Glomerular visceral epithelial cell (primary cell): ENCODE measurements around the gene MSH3.
"Not testable (repeated sequence)": the region's sequence is repeated elsewhere in the genome, so short reads cannot be mapped to it uniquely, and the experiment has no call there.

Experiments used
- DNase-seq: peaks from one replicate; pipeline ENCODE4 v3.0.0-alpha.2; 2016; ENCODE audit errors: extremely low spot score

MSH3 gene

GRCh38 chr5:80755626-80756025 is 101.2 kb downstream of the MSH3 start:
- DNase-seq = peak; percentile 21

DNA sequence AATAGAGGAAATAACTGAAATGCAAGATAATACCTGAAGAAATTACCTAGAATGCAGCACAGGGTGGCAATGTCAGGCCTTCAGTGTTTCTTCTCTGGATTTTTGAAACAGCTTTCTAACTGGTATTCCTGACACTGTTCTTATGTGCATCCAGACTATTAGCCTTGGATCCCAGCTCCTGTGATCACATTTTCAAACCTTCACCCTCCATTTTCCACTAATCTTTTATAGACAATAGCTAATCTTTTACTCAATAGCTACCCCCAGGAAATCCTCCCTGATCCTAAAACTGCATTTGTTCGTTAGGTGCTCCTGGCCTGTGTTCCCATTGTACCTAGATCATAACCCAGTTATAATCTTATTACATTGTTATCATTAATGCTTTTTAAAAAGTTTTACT is 101.8 kb downstream of the MSH3 start:
- no peak for DNase-seq

DNA sequence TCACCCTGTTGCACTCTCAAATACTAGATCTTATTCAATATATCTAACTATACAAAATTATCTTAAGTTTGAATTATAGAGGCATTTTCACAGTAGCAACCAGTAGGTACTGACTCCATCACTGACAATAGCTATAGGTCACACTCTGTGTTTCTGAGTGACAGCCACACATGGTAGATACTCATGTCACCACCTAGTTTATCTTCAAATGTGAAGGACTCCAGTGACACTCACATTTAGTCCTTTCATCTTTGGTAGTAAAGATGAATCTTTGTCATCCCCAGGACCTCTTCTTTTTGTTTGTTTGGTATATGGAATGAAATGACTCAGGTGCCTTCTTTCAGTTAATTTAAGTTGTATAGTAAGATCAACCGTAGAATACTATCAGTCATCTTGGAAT is 102.8 kb downstream of the MSH3 start:
- DNase-seq = no peak

DNA sequence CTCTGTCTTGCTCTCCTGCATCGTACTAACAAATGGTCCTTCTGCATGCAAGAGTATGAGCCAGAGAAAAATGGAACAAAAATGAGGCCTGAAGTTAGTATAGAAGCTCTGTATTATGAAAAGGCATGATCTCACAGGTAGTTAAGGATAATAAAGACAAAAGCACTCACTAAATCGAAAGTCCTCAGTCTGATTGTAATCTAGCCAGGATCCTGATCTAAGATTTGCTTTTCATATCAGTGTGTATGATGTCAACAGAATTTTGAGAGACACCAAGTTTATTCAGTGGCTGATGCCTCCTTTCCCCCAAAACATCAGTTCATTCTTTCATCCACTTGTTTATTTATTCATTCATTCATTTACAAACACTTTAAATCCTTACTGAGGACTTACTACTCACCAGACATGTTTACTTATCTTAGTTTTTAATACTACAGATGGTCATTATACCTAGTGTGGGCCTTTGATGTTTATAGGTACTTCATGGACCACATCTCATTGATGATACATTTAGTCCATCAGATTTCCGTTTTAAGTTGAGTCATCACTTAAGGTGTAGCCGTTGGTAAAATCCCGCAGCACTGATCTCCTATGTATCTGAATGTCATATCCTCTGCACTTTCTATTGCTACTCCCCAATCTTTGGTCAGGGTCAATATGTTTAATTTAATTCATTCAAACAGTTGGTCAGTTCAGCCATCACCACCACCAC is 105.6 kb downstream of the MSH3 start:
- DNase-seq = no peak

DNA sequence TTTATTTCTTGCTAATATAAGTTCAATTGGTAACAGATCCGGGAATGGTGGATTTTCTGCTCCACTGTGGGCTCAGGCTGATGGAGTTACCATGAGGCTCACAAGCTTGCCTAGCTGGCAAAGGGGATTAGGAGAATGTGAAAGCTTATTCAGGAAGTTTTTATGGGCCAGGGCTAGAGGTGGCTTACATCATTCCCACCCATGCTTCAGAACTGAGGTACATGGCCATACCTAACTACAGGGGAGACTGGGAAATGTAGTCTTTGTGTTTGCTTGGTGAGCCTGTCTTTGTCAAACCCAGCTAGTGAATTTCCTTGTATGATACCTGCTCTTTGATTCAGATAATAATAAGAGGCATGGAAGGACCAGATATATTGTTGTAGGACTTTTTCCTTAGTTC is 106.2 kb downstream of the MSH3 start:
- no peak for DNase-seq

GRCh38 chr5:80761176-80761575 is 106.7 kb downstream of the MSH3 start:
- no peak for DNase-seq

DNA sequence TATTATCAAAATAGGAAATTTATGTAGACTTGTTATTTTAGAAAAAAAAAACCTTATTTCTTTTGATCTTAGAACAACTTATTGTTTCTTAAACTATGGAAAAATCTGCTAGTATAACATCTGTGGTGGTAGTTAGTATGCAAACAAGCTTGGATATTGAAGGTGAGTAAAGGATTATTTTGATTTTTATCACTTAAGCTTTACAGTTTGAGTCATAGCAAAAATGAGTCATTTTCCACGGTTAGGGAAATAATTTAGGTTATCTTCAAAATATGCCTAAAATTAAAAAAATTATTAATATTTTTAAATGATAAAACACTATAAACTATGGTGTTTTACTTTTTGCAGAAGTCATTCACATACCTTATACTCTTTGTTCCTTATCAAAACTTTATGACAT is 107.5 kb downstream of the MSH3 start:
- DNase-seq = no peak

- DNase-seq = no peak
These were observed 108.1 kb downstream of the MSH3 start for GRCh38 chr5:80762573-80762972.

GRCh38 chr5:80763211-80763610 is 108.8 kb downstream of the MSH3 start:
- DNase-seq = no peak

DNA sequence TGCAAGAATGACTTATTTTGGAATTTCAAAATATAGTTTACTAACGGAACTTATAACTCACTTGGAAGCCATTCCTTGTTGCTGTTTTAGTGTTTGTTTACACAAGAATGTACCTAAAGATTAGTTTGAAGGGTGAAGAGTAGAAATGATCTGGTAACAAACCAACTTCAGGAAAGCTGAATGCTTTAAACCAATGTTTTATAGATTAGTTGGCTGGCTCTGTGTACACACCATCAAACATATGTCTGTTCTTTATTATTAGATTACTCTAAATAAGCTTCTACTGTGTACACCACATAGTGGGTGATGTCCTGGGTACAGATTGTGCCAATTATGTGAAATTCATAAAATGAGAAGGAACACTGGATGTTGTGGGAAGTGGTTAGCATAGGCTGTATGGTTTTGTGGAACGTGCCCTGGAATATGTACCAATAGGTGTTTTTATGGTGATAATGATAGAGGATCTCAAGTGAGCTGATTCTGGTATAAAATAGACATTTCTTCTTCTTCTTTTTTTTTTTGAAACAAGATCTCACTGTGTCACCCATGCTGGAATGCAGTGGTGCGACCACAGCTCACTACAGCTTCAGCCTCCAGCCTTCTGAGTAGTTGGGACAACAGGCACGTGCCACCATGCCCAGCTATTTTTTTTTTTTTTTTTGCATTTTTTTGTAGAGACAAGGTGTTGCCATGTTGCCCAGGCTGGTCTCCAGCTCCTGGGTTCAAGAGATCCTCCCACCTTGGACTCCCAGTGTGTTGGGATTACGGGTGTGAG is 109.6 kb downstream of the MSH3 start:
- peak; percentile 30 for DNase-seq

DNA sequence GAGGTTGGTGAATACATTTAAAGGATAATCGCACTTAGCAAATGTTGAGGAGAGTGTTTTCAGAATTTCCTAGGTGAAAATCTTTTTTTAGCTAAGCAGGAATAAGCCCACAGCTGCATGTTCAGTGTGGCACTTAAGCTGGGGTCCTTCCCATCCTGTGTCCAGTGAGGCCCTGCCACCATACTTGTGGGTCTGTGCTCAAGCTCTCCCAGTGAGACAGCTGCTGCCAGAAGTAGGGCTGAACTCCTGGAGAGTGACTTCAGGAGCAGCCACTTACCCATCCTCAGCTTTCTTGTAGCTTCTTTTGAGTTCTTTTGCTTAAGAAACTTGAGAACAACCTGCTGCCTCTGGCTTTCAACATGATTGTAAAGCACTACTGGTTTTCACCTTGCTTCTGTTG is 110.3 kb downstream of the MSH3 start:
- no peak for DNase-seq

DNA sequence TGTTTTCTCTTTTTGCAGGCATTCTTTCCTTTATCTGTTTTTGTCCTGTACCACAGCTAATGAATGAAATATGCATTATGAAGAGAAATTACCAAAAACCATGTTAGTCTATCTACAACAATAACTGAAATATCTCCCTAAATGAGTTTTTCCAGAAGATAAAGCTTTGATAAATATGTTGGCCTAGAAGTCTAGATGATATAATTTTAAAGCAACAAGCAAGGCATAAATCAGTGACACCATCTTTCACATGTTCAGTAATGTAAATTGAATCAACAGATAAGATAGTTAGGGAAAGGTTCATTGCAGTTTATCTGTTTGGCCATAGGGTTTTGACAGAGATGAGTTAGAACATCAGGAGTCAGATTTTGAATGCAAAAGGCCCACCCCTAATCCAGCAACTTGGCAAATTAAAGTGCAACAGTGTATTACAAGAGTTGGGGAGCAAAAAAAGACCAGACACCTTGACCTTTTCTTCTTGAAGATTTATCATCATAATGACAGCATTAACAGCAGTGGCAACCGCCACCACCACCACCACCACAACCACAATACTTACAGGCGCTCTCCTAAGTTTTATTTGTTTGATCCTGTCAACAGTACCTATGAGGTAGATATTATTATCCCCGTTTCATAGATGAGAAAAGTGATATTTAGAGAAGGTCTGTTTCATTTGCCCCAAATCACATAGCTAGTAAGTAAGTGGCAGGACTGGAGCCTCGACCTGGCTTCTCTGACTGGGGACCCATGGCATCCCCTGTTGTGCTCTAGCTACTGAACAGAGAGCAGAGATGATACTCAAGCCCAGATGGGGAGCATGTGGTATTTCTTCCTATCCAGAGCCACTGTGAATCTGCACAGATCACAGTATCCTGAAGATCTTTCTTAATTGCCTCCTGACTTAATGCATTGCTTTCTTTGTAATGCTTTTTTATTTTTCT is 123.2 kb downstream of the MSH3 start:
- DNase-seq = no peak

GRCh38 chr5:80780024-80780423 is 125.6 kb downstream of the MSH3 start:
- no peak for DNase-seq

- no peak for DNase-seq
These were observed 126.4 kb downstream of the MSH3 start for GRCh38 chr5:80780761-80781285.

DNA sequence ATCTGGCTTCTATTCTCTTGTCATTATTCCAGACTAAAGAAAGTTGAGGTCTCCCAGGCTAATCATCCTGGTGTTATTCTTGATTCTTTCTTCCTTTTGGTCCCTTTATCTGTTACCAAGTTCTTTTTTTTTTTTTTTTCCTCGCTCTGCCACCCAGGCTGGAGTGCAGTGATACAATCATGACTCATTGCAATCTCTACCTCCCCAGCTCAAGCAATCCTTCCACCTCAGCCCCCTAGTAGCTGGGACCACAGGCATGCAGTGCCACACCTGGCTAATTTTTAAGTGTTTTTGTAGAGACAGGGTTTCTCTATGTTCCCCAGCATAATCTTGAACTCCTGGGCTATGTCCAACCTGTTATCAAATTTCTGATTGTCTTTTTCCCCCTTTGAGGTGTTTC is 126.9 kb downstream of the MSH3 start:
- DNase-seq = peak; percentile 90

DNA sequence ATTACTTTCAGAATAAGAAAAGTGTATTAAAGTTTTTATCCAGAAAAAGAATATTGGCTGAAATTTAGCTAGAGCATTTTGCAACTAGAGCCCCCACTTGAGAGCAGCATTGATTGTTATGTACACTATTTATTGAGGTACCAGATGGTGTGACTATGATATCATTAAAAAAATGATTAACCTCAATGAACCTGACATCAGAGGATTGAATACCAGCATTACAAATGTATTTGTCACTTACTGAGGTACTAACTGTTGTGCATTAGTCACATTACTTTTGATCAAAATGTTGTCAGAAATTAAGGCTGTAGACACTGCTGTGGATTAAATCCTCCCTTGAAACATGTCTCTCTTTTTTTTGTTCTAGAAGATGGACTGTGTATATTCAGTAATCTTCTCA is 128.2 kb downstream of the MSH3 start:
- peak; percentile 34 for DNase-seq

DNA sequence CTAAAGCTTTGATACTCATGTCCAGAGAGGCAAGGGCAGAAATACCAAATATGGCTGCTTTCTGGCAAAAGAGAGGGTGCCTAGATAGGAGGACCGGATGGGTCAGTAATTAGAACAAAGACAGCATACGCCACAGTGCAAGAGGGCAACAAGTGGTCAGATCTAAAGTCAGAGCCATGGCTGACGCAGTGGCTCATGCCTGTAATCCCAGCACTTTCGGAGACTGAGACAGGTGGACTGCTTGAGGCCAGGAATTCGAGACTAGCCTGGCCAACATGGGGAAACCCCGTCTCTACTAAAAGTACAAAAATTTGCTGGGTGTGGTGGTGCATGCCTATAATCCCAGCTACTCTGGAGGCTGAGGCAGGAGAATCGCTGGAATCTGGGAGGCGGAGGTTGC is 129.3 kb downstream of the MSH3 start:
- not testable (repeated sequence) for DNase-seq

DNA sequence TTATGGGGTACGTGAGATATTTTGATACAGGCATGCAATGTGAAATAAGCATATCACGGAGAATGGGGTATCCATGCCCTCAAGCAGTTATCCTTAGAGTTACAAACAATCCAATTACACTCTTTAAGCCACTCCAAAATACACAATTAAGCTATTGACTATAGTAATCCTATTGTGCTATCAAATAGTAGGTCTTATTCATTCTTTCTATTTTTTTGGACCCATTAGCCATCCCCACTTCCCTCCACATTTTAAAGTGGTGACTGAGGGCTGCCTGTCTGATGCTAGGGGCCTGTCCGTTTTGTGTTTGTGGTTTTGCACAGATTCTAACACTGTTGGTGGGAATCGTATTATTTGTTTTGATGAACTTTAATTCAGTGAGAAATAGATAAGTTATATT is 130.0 kb downstream of the MSH3 start:
- DNase-seq = no peak

GRCh38 chr5:80789319-80790016 is 135.0 kb downstream of the MSH3 start:
- DNase-seq = not testable (repeated sequence)

GRCh38 chr5:80790698-80791097 is 136.2 kb downstream of the MSH3 start:
- no peak for DNase-seq

DNA sequence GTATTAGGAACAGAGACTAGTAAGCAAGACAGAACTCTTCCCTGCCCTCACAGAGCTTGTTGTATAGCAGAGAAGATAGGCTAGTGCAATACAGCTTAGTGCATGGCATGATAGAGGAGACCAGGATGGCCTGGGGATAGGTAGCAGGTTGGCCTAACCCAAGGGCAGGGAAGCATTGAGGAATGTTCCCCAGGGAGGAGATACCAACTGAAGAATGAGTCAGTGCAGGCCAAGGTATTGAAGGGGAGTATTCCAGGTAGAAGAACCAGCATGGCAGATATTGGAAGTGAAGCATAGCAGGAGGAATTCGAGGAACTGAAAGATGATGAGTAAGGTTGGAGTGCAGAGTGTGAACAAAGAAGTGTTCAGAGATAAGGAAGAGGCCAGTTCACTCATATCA is 138.9 kb downstream of the MSH3 start:
- DNase-seq = no peak
